ENCODE measurements around the gene DBT. TPM values are rescaled to one million over a fixed set of nuclear protein-coding genes. Genes with fewer than 3 reads are reported as not detected.

DBT gene
- total and polyA plus RNA-seq, 10 of the 15 experiments (the other 5 are each of a cell fraction or from before 2014, with no cell fraction given) = 2.1 to 15.9 (median 6.9) TPM

DNA sequence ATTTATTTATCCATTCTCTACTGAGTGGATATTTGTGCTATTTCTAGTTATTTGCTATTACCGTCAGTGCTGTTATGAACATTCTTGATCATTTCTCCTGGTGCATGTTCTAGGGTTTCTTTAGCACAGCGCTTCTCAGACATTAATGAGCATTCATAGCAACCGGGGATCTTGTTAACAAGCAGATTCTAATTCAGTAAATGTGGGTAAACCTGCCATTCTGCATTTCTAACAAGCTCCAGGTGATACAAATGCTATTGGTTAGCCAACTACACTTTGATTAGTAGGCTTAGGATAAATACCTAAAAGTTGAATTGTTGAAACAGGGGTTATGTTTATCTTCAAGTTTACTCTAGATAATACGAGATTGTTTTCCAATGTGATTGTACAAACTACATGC is 3.3 kb upstream of the DBT start:
- TF ChIP-seq BACH1 (IDR thresholded peaks at IDR 0.05; ENCODE audit: borderline replicate concordance) (no peak), IKZF2 (IDR thresholded peaks at IDR 0.05) (no peak), IKZF1 (conservative IDR thresholded peaks at IDR 0.05) (no peak), FOXM1 (IDR thresholded peaks at IDR 0.05; ENCODE audit: low read depth, low read length) (no peak), SREBF1 (IDR thresholded peaks at IDR 0.05; ENCODE audit: low read length) (no peak), KAT2A (conservative IDR thresholded peaks at IDR 0.05; ENCODE audit: control insufficient read depth, low read depth, low read length) (no peak), RELA (IDR thresholded peaks at IDR 0.05; ENCODE audit: borderline replicate concordance, partially characterized antibody) (no peak), CREM (IDR thresholded peaks at IDR 0.05; ENCODE audit: low read depth) (no peak)
- TF ChIP-seq, protein P1, sequence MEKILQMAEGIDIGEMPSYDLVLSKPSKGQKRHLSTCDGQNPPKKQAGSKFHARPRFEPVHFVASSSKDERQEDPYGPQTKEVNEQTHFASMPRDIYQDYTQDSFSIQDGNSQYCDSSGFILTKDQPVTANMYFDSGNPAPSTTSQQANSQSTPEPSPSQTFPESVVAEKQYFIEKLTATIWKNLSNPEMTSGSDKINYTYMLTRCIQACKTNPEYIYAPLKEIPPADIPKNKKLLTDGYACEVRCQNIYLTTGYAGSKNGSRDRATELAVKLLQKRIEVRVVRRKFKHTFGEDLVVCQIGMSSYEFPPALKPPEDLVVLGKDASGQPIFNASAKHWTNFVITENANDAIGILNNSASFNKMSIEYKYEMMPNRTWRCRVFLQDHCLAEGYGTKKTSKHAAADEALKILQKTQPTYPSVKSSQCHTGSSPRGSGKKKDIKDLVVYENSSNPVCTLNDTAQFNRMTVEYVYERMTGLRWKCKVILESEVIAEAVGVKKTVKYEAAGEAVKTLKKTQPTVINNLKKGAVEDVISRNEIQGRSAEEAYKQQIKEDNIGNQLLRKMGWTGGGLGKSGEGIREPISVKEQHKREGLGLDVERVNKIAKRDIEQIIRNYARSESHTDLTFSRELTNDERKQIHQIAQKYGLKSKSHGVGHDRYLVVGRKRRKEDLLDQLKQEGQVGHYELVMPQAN (conservative IDR thresholded peaks at IDR 0.05) = no peak
- no peak overlapping the region for H2AFZ ChIP-seq (ENCODE audit: control insufficient read depth, low read depth, low read length)

More for the DNA sequence above, 3.3 kb upstream of the DBT start:
- H3K27ac ChIP-seq (ENCODE audit: control insufficient read depth, insufficient read depth) = no peak overlapping the region
- intact Hi-C loops (cut with micrococcal nuclease; ENCODE audit: unreplicated experiment) (no loop called here), in situ Hi-C loops (cut with MboI) (no loop called here)
- H3K4me3 ChIP-seq = no peak overlapping the region
- FAIRE-seq (no peak), DNase-seq (ENCODE audit: low read depth, low spot score) (no peak), ATAC-seq (no peak)
- POLR2A ChIA-PET = no interaction called here
- no peaks in the 10 kb centered on the region for H4K20me1 ChIP-seq (ENCODE audit: control insufficient read depth, insufficient read depth)
- RAD21 ChIA-PET (ENCODE audit: unreplicated experiment) = no interaction called here
- no peak overlapping the region for H3K4me2 ChIP-seq (ENCODE audit: control insufficient read depth, insufficient read depth)
- no TSS peak for BruUV-seq (replicated peaks)
- no peaks in the 10 kb centered on the region for H3K27me3 ChIP-seq (replicated peaks in 1 of 2; ENCODE audit: control insufficient read depth in 2 of 2, insufficient read depth in 2 of 2, low read length in 1 of 2)
- CTCF ChIA-PET = no interaction called here
- H3K9ac ChIP-seq (ENCODE audit: control insufficient read depth, insufficient read depth, low read length) = no peak overlapping the region
- SMC1A ChIA-PET (ENCODE audit: uncharacterized antibody, unreplicated experiment) = no interaction called here
- H3K9me3 ChIP-seq (replicated peaks; ENCODE audit: control insufficient read depth, insufficient read depth, low read length) = no peaks in the 10 kb centered on the region
- no peaks in the 10 kb centered on the region for H3K36me3 ChIP-seq (ENCODE audit: control insufficient read depth in 2 of 2, insufficient read depth in 2 of 2, low read length in 1 of 2)
- peaks cover 3% of the 10 kb centered on the region; the same call in 1 of the 2 replicates for H3K4me1 ChIP-seq (ENCODE audit: control insufficient read depth, insufficient read depth, low read length)
- H3K79me2 ChIP-seq (ENCODE audit: control insufficient read depth, insufficient read depth, low read length) = peaks cover 16% of the 10 kb centered on the region
- WGBS (ENCODE audit: insufficient coverage, insufficient replicate concordance, low lambda C conversion rate, missing lambda C conversion rate) = 74% methylated on average over 4 of the region's 4 CpGs
